CD4-positive, alpha-beta T cell treated with Interleukin-10 for 1 hour (primary cell): ENCODE results near the gene ENTPD6.
"Not testable (repeated sequence)": the region's sequence is repeated elsewhere in the genome, so short reads cannot be mapped to it uniquely, and the experiment has no call there.

Experiments used
- DNase-seq: peaks from one replicate; pipeline ENCODE4 v3.0.0-alpha.2; 2020

ENTPD6 gene

GRCh38 chr20:25224941-25225340 lies 29.4 kb downstream of the ENTPD6 start:
- no peak for DNase-seq

GRCh38 chr20:25225642-25226432 lies 30.3 kb downstream of the ENTPD6 start:
- no peak for DNase-seq

- no peak for DNase-seq
These were observed 31.2 kb downstream of the ENTPD6 start for GRCh38 chr20:25226433-25227316.

GRCh38 chr20:25227317-25227831 lies 31.9 kb downstream of the ENTPD6 start:
- no peak for DNase-seq

- DNase-seq, result no peak
These were observed 34.1 kb downstream of the ENTPD6 start for GRCh38 chr20:25229486-25230165.

GRCh38 chr20:25230166-25230831 lies 34.8 kb downstream of the ENTPD6 start:
- DNase-seq, result no peak

GRCh38 chr20:25233016-25233772 lies 37.7 kb downstream of the ENTPD6 start:
- no peak for DNase-seq

GRCh38 chr20:25234009-25234849 lies 38.7 kb downstream of the ENTPD6 start:
- DNase-seq, result not testable (repeated sequence)

GRCh38 chr20:25236450-25237304 lies 41.2 kb downstream of the ENTPD6 start:
- no peak for DNase-seq

GRCh38 chr20:25237610-25238318 lies 42.3 kb downstream of the ENTPD6 start:
- peak; percentile 14 for DNase-seq

GRCh38 chr20:25238319-25239037 lies 43.0 kb downstream of the ENTPD6 start:
- DNase-seq, result no peak

- no peak for DNase-seq
These were observed 44.2 kb downstream of the ENTPD6 start for GRCh38 chr20:25239387-25240370.

- DNase-seq, result not testable (repeated sequence)
These were observed 45.5 kb downstream of the ENTPD6 start for GRCh38 chr20:25240851-25241658.

- not testable (repeated sequence) for DNase-seq
These were observed 46.1 kb downstream of the ENTPD6 start for GRCh38 chr20:25241659-25241955.

- no peak for DNase-seq
These were observed 46.7 kb downstream of the ENTPD6 start for GRCh38 chr20:25242231-25242630.

GRCh38 chr20:25243416-25243979 lies 48.0 kb downstream of the ENTPD6 start:
- DNase-seq, result no peak
